ENCODE data around the gene SPDYE9.
"Not testable (repeated sequence)": the region's sequence is repeated elsewhere in the genome, so short reads cannot be mapped to it uniquely, and the experiment has no call there.

The SPDYE9 gene

GRCh38 chr7:73085938-73086337 is at the start of gene SPDYE9:
Gene SPDYE9 (minus strand): TSS chr7:73086038. CDS start chr7:73084238, 1,800 bp downstream.
- DNase-seq = not testable (repeated sequence)

- DNase-seq = not testable (repeated sequence)
Observed at GRCh38 chr7:73134866-73135265, 49.0 kb upstream of the SPDYE9 start.

GRCh38 chr7:73132651-73133217 is 46.9 kb upstream of the SPDYE9 start:
- not testable (repeated sequence) for DNase-seq

GRCh38 chr7:73130612-73131011 is 44.8 kb upstream of the SPDYE9 start:
- not testable (repeated sequence) for DNase-seq

- not testable (repeated sequence) for DNase-seq
Observed at GRCh38 chr7:73124126-73124525, 38.3 kb upstream of the SPDYE9 start.

GRCh38 chr7:73122778-73123447 is 37.1 kb upstream of the SPDYE9 start:
- not testable (repeated sequence) for DNase-seq

- DNase-seq = not testable (repeated sequence)
Observed at GRCh38 chr7:73118155-73118554, 32.3 kb upstream of the SPDYE9 start.

GRCh38 chr7:73057811-73058210 is 28.0 kb downstream of the SPDYE9 start, which contains the start of gene SPDYE11:
Gene SPDYE11 (minus strand): TSS chr7:73057911. CDS start chr7:73056111, 1,800 bp downstream.
- DNase-seq = not testable (repeated sequence)

- DNase-seq = not testable (repeated sequence)
Observed at GRCh38 chr7:73029666-73030065, 56.2 kb downstream of the SPDYE9 start, which contains the start of gene SPDYE8. Gene SPDYE8 (minus strand): TSS chr7:73029766. CDS start chr7:73027966, 1,800 bp downstream.

All from NCI-H1417 (cell line).